Superior temporal gyrus (tissue), 1 donor: ENCODE data around the gene ARHGAP15.

Source experiments
- DNase-seq: peaks from one replicate; pipeline ENCODE4 v3.0.0-alpha.2; 2016; ENCODE audit errors: extremely low spot score

Gene ARHGAP15

DNA sequence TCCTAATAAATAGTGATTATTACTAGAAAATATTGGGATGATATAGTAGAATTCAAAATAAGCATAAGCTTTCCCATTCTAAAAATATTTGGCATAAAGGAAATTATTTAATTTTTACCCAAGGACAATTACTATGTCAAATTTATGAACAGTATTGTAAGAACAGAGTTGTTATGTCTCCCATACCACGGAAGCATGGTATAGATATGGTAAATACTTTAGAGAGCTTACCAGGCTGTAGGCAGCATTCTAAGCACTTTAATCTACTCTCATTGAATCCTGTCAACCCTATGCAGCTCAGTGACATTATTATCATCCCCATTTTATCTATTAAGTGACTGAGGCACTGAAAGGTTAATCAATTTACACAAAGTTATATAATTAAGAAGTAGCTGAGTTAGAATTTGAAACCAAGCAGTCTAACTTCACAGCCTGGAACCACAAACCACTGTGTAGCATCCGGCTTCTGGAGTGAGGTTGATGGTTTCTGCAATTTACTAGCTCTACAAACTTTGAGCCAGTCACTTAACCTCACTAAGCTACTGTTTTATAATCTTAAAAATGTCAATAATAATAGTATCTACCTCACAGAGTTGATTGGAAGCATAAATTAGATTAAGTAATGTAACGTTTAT lies 323.7 kb downstream of the ARHGAP15 start:
- no peak for DNase-seq

DNA sequence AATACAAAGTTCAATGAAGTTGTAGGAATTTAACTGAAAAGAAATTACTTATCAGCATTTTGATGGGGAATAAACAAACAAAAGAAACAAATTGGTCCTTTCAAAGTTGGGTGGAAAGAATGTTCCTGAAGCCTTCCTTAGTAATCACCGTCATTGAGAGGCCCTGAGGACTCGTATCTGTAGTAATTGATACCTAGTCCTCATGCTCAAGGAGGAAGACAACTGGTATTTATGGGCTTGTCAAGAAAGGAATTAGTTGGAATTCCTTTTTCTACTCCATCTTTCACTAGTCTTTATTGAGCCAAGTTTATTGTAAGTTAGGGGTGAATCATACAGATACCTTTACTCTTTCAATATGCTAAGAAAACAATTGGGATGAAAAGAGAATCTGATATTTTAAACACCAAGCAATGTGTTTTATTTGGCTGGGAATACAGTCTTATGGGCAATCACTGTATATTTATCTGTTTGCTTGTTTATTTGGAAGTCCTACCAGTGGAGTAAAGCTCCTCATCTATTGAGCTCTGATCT lies 324.8 kb downstream of the ARHGAP15 start:
- DNase-seq = no peak

DNA sequence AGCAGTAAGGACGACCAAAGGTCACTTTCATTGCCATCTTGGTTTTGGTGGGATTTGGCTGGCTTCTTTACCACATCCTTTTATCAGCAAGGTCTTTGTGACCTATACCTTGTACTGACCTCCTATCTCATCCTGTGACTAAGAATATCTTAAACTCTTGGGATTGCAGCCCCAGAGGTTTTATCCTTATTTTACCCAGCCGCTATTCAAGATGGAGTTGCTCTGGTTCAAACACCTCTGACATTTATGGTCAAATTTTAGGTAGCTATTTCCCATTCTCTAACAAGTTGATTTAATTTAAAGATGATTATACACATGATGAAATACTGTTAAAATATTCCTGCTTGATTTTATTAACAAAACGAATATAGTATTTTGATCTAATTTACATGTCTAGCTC lies 326.1 kb downstream of the ARHGAP15 start:
- DNase-seq = no peak

DNA sequence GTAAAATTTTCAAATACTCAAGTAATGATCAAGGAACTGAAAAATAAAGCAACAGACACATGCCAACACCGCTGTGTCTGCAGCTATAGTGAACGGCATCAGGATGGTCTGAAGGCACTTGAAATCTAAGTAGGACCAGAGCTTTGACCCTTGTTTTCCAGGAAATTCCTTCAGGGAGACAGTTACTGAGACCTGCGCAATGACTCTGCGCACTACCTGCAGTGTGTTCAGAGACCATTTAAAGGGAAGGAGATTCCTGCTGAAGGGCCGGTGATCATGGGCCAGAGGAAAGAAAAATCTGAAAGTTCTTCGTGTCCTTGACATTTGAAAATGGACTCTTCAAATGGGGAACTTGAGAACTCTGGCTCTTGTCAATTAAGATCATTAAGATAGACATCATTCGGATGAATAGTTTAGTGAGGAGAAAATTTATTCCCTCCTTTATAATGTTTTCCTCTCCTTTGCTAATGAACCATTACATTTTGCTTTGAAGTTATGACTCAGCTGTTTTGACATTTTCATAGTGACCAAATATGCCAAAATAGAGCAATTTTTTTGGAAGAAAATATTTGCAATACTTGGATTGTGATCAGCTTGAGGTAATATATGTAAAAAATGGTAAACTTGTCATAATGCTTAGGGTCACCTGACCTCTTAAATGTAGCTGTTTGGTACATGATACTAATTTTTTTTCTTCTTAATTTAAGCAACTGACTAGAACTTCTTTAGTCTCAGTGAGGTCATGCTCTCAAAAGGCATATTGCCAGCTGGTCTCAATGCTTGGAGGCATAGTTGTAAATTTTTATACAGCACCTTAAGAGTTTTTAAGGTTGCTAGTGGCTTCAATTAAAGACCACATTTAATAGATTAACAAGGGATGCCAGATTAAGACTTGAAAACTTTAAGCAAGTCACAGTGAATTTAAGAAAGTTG lies 329.3 kb downstream of the ARHGAP15 start:
- DNase-seq = no peak

DNA sequence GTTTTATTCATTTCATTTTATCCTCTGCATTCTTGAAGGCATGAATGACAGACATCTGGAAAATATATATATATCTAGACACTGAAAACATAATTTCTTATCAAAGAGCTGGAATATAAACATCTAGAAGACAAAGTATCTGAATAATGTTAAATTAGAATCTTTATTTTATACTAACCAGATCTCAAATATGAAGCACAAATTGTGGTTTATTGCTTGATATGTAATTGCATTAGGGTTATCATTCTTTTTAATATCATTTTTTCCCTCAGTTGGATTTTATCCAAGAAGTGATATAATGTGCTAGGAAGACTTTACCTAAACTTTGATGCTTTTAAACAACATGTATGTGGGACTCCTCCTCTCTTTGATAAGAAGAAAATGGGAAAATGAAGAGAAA lies 331.2 kb downstream of the ARHGAP15 start:
- no peak for DNase-seq

DNA sequence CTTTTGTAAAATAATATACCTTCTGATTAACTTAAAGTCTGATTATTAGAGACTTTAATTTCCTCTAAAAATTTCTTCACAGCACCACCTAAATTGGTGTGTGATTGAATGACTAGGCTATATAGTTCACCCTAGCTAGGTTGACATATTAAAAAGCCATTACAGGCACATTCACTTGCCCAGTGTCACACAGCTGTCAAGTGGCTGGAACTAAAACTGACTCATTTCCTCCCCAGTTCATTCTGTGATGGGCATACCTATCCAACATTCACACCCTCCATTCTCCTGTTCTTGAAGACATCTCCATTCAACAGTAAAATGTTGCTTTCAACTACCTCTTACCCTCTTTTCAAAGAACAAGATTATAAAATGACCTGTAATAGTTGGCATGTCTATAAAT lies 334.5 kb downstream of the ARHGAP15 start:
- DNase-seq = no peak

DNA sequence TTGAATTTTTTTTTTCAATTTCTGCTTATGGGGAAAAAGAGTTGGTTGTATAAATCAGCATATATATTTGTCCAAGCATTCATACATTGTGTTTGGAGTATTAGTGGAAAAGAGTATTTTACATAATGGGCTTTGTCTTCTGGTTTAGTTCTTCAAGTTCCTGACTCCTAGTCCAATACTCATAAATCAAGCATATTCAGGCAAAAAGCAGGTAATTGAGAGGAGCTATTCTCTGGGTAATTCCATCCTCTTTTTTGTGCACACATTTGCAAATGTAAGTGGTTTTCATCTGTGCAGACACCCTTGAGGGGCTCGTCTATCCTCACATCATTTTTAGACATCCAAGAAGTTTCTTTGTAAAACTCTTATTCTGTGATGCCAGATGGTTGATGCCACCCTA lies 337.2 kb downstream of the ARHGAP15 start:
- DNase-seq = no peak

DNA sequence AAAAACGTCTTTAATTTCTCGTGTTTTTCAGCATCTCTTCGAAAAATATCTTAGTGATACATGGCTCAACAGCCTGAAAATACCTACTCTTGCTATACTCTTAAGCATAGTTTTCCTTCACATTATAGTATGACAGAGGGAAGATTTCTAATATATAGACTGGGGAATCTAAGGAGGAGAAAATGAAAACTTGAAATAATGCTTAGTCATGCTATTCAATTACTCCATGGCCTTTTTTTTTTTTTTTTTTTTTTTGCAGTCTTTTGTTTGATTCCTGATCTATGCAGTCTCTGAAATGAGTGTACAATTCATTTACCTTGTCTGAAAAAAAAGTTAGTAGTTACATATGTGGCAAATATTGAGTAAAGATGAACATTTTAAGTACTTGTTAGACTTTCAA lies 337.8 kb downstream of the ARHGAP15 start:
- no peak for DNase-seq

DNA sequence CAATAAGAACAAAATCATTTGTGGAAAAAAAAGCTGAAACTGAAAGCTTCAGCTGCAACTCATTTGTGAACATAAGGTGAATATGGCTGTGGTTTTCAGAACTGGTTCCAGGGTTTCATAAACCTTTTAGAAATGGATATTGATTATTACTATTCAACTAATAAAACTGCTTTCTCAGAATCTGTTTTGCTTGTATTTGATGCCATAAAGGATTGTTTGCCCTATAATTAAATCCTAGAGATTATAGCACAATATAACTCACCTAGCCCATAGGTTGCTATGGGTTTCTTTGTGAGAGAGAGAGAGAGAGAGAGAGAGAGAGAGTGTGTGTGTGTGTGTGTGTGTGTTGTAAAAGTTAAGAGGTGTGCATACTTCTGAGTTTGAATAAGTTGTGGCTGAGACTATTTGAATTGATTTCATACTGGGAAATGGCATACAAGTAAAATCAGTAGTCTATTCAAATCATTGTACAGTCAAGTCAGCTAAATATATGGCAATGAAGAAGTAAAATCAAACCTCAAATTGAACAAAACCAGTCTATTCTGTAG lies 339.2 kb downstream of the ARHGAP15 start:
- DNase-seq = no peak

DNA sequence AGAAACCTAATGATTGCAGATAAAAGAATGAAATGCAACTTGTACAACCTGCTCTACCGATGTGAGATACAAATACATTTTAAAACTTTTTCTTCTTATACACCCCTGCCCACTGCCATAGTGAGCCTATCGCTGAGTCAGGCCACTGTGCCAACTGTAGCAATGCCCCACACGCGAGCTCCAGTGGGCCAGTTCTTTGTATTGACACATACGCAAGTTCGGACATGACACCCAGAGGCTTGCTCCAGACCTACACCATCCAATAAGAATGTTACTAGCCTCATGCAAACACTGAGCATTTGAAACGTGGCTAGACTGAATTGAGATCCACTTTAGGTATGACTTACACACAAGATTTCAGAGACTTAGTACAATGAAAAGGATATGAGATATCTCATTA lies 340.1 kb downstream of the ARHGAP15 start:
- DNase-seq = no peak

DNA sequence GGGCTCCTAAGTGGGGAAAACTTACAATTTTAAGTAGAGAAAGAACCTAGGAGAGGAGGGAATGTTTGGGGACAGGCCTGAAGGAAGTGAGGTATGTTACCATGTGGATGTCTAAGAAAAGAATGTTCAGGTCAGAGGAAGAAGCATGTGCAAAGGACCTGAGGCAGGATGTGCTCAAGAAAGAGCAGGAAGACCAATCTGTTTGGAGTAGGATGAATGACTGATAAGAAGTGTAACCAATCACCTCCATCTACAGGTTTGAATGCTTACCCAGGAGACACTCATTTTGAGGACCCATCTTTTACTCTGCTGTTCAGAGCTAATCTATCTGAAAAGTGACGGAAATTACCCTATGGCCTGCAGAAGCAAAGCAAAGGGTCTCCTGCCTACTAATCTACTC lies 342.3 kb downstream of the ARHGAP15 start:
- no peak for DNase-seq

DNA sequence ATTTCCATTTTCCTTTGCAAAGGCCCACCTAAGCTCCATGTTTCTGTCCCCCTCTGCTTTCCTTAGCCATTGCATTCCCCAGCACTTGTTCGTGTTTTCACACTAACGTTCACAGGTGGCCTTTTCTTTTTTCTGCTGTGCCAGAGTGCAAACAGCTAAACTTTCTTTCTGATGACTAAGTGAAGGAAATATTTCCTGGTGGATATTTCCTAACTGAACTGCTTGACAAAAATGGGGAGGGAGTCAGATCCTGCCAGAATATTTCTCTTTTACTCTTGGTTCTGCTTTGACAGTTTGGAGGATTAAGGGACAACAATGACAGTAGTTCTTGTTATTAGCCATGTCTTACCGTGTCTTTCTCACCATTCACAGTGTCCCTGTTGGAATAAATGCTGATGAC lies 344.0 kb downstream of the ARHGAP15 start:
- no peak for DNase-seq

DNA sequence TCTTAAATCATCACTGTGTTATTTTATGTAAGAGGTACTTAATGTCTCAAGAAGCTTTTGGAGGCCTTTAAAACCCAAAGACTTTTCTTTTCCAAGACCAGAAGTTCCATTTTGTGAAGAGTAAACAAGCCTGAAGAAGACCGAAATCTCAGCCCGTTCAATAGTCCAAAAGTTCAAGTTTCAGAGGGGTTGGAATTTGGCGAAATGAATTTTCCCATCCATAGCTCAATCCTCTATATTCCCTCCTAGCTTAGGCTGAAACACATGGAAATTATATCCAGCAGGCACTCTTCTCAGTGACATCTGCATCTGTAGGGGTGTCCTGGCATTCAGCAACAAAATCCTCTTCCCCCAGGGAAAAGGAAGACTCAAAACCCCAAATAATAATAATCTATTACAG lies 344.6 kb downstream of the ARHGAP15 start:
- DNase-seq = no peak

DNA sequence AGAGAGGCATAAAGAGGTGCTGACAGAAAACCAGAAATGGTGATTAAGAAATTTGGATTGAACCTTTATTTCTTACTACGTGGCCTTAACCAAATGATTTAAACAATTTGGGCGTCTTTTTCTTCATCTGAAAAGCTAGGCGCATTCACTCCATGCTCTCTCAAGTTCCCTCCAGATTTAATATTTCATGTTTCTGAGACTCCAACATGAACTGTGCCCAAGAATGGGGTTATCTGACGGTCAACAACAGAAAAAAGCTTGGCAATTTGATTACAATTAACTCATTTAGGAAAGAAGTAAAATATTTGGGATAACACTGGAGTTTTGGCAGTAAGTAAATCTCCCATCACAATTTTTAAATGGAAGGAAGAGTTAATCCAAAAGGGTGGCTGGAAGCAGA lies 345.4 kb downstream of the ARHGAP15 start:
- DNase-seq = no peak

DNA sequence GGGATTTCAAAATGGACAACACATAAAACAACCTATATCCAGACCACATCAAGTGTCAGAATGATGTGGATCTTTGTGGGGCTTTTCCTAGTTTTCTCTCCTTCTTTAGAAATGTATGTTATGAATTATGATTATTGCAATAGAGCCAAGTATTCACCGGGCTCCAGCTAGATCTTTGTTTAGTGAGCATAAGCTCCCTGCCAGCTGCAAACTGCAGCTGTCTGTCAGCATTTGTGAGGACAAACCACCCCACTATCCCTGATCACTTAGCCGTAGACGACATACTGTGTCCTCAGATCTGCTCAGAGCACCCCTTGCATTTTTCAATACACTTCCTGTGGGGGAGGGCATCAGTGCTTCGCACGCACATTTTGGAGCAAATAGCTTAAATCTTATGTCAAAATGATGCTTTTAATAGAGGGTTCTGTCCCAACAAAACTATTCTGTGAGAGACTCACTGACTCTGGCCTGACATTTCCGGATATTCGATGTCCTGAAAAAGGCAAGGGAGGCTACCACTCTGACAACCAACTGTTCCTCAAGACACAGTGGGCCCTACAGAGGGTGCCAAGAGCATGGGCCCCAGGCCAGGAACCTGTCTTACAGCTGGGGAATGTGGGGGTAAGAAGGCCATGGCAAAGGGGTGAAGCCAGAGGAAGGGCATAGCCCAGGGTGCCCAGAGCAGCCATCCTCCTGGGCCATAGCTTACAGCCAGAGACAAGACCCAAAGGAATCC lies 346.0 kb downstream of the ARHGAP15 start:
- DNase-seq = no peak

DNA sequence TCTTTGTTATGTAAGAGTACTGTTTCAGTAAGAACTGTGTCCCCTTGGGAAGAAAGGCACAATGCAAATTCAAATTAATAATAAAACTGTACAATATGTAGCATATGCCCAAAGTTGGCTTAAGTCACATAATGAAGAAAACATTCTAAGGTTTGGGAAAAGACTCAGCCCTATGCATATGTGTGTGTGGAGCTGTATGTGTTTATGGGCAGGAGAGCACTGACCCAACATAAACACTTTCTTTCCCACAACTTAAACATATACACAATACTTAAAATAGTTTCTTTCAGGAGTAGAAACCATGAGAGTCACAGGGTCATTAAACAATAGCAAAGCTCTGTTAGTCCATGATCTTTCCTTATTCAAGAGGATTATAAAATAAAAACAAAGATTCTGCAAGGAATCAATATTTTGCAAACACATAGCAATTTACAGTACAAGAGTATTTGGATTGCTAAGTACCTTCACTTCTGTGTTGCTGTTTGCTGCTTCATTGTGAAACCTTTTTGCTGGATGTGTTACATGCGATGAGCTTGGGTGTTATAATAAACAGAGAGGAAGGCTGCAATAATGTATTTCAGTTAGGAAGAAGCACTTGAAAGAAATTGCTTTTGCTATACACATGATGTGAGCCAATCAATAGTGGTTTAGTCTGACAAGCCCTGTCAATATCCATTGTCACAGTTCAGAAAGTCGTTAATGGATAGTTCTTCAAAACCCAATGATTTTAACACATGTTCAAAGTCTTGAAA lies 347.3 kb downstream of the ARHGAP15 start:
- no peak for DNase-seq

DNA sequence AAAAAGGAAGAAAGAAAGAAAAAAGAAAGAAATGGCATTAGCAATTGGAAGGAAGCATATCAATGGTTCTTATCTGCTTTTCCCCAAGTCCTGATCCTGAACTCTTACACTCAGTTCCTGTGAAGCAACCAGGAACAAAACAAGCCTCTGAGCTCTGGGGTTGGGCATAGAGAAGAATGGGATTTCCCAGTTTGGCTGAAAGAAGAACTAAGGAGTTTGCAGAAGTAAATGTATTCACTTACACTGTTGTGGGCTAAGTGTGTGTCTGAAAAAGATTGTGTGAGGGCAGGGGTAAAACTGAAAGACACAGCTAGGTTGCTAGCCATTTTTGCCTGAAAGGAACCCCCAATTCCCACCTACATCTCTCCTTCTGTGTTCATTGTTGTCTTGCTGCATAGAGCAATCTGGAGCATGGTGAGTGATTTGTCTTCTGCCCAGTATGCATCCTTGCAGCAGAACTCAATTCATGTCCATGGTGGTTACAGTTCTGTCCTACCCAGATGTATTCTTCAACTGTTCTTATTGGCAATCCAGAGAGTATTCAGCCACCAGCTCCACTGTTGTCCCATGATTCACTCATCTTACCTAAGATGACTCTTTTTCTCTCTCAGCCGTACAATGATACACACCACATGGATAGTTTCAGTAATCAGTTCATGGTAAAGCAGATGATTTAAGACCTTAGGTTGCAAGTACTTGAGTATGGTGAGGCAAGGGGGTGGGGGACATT lies 348.7 kb downstream of the ARHGAP15 start:
- DNase-seq = no peak

DNA sequence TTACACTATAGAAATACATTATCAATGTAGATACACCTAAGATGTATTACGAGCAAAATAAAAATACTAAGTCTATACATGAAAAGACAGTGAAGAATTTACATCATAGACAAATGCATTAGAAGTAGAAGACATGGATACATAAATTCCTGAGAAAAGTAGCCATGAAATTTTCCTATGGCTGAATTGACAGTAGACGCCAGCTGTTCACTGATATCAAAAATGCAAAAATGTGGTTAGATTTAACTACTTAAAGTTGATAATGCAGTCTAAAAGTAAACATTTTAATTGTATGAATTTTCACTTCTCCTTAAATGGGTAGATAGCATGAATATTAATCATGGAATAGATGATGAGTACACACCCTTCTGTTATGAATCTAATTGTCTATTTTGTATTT lies 350.9 kb downstream of the ARHGAP15 start:
- no peak for DNase-seq

DNA sequence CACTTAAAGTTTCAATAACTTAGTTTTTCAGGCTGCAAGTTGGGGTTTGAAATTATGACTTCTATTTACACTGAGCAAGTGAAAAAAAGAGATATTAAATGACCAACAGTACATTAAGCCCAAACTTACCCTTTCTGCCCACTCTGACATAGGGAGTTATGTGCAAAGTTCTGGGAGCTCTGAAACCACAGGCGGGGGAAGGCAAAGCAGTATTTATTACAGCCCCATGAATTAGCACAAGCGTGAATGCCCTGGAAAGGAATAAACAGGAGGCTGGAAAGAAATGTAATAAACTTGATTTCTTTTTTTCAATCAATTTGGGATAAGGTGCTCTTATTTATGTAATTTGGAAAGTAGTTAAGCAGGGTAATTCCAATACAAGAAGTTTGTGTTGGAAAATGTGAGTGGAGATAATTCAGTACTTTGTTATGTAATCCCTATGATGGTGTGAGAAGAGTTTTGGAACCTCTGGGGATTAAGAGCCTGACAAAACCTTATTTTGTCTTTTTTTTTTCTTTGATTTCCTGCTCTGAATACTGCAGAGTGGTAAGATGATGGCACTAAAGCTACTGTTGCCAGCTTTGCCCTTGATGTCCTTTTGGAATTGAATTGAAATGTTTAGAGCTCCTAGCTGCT lies 351.5 kb downstream of the ARHGAP15 start:
- no peak for DNase-seq

DNA sequence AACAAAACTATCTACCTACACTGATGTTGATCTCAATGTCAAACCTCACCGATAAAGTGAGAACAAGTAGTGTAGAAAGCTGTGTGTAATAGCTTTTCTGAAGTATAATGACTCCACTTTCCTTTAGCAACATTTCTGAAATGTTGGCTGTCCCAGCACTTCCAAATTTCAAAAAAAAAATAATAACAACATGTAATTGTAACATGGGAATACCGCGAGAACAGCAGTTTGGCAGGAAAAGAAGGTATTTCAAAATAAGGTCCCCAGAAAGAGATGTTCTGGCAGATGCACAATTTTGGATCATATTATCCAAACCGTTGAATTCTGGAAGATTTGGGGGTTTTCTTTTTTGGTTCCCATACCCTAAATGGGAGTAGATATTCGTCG lies 352.0 kb downstream of the ARHGAP15 start:
- no peak for DNase-seq
